GM21717 (cell line): ENCODE results near the gene MRPL40.
"Not testable (repeated sequence)": the region's sequence is repeated elsewhere in the genome, so short reads cannot be mapped to it uniquely, and the experiment has no call there.

Experiments used
- ATAC-seq: cut with Tn5 transposase; IDR thresholded peaks from one replicate; pipeline ENCODE4 v1.9.1; 2021; ENCODE audit warnings: mild to moderate bottlenecking, moderate library complexity; ENCODE audit not compliant: unreplicated experiment

The MRPL40 gene

DNA sequence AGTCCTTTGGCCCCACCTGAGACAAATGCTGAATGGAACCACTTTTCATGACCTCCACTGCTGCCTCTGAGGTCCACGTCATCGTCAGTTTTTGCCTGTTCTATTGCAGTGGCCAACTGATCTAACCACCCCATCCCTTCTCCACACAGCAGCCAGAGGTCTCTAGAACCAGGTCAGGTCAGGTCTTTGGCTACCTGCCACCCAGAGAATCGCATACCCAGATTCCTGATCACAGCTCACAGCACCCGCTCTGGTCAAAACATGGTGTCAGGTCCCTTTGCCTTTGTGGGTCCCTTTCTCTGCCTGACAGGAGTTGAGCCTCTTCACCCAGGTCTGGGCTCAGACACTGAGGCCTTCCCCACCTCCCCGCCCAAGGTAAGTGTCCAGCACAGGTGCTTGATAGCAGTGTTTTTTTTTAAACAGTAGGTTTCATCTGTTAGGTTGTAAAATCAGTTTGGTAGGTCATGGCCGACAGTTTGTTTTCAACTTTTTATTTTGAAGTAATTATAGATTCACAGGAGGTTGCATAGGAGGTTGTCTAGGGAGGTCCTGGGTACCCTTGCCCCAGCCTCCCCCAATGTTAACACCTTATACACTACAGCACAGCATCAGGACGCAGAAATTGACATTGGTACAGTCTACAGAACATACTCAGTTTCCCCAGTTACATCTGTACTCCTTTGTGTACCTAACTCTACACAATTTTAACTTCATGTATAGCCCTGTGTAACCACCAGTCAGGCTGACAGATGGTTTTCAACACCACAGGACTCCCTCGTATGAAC lies 8.3 kb downstream of the MRPL40 start:
- ATAC-seq = no peak

DNA sequence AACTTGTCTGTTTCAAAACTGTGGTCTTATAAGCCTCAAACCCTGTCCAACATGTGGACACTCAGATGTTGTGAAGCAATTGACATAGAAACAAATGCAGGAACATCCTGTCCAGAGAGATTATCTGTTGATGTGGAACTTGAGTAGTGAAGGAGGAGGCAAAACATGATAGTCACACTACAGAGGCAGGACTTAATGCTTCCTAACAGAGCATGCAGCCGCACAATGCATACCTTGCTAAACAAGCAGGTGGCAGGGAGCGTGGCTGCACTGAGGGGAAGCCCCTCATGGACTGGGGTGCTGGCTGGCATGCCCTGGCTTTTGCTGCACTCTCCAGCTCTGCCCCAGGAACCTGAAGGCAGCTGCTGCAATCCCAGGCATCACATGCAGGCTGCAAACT lies 9.8 kb downstream of the MRPL40 start:
- no peak for ATAC-seq

DNA sequence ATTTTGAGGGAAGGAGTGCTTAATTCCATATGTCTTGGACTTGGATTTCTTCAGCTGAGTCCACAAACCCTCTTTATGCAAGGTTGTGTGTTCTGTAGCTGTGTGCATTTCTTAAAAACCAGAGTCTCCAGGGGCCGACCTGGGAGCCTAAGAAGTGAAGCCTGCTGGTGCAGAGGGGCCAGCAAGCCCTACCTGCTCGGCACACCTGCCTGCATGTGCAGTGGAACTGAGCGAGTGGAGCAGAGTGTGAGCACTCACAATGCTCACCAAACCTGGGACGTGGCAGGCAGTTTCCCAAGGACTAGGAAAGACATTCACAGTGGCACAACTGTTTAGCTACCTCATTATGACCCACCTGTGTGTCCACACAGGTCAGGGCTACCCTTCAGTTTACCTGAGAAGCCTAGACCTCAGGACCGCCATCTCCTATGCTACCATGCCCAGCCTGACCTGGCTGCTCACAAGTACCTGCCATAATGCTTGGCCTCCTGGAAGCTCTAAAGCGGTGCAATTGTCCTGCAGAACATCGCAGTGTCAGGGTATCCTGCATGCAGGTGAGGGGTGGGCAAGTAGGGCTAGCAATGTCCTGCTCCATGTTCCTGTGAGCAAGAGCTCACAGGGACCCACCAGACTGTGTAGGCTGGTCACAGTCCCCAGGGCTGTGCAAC lies 11.3 kb downstream of the MRPL40 start:
- no peak for ATAC-seq

DNA sequence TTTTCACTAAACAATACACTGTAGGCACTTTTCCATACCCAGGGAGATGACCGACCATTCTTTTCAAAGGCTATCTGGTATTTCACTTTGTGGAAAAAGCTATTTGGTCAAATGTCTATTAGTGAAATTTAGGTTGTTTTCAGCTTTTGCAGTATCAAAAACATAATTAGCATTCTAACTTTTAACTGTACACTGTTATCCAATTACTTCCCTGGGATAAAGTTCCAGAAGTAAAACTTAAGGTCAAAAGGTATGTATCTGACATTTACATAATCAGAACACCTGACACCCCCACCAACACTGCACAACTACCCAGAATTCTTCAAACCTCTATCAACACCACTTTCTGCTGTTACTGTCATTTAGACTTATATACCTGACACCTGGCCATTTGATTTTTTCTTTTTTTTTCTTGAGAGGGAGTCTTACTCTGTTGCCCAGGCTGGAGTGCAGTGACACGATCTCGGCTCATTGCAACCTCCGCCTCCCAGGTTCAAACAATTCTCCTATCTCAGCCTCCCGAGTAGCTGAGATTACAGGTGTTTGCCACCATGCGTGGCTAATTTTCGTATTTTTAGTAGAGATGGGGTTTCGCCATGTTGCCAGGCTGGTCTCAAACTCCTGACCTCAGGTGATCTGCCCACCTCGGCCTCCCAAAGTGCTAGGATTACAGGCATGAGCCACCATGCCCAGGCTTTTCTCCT lies 13.1 kb downstream of the MRPL40 start:
- ATAC-seq = not testable (repeated sequence)

GRCh38 chr22:19446603-19447329 lies 14.4 kb downstream of the MRPL40 start:
- ATAC-seq = no peak

GRCh38 chr22:19447330-19448075 lies 15.2 kb downstream of the MRPL40 start, which contains the start of gene C22orf39:
Gene C22orf39 (minus strand): TSS chr22:19447711. CDS start chr22:19447688, 23 bp downstream.
- peak; percentile 72 for ATAC-seq

- no peak for ATAC-seq
Observed at GRCh38 chr22:19448076-19448607, 15.8 kb downstream of the MRPL40 start.

- ATAC-seq = no peak
Observed at GRCh38 chr22:19448739-19449421, 16.5 kb downstream of the MRPL40 start.

DNA sequence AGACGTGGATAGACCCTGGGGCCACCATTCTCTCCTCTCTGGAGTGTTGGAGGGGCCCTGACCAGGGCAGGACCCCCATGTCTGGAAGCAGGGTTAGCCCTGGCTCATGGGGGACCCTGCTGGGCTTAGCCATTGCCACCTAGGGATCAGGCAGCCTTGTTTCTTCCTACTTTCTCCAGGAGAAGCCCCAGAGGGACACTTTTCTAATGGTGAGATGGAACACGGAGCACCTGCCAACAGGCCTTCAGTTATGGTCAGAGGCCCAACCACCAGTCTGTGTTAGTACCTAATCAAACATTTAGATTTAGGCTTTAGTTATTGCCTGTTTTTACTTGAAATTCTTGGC lies 17.1 kb downstream of the MRPL40 start:
- no peak for ATAC-seq

DNA sequence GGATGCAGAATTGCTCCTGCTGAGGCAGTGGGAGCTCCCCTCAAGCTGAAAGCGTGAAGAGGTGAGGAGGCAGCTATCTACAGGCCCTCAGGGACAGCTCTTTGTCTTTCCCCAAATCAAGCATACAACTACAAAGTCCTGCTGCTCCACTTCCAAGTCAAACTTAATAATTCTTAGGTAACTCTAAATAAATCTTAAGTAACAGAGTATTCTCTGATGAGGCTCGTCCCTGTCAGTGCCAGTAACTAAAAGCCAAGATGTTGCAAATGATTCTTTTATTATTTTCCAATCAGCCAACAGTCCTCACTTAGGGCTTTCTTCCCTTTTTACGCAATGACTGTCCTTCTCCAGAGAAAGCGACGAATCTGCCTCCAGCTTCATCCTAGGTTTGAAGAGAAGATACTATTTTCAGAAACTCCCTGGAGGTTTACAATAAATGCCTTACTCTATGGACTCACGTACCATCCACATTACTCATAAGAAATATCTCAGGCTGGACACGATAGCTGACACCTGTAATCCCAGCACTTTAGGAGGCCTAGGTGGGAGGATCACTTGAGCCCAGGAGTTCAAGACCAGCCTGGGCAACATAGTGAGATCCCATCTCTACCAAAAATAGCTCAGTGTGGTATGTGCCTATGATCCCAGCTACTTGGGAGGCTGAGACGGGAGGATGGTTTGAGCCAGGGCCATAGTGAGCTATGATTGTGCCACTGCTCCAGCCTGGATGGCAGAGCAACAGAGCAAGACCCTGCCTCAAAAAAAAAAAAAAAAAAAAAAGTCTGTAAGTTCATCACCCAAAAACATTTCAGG lies 18.2 kb downstream of the MRPL40 start:
- no peak for ATAC-seq

GRCh38 chr22:19451570-19451969 lies 19.2 kb downstream of the MRPL40 start:
- no peak for ATAC-seq

GRCh38 chr22:19453718-19454117 lies 21.4 kb downstream of the MRPL40 start:
- no peak for ATAC-seq

- no peak for ATAC-seq
Observed at GRCh38 chr22:19454156-19454555, 21.8 kb downstream of the MRPL40 start.

GRCh38 chr22:19455033-19455432 lies 22.7 kb downstream of the MRPL40 start:
- ATAC-seq = no peak

DNA sequence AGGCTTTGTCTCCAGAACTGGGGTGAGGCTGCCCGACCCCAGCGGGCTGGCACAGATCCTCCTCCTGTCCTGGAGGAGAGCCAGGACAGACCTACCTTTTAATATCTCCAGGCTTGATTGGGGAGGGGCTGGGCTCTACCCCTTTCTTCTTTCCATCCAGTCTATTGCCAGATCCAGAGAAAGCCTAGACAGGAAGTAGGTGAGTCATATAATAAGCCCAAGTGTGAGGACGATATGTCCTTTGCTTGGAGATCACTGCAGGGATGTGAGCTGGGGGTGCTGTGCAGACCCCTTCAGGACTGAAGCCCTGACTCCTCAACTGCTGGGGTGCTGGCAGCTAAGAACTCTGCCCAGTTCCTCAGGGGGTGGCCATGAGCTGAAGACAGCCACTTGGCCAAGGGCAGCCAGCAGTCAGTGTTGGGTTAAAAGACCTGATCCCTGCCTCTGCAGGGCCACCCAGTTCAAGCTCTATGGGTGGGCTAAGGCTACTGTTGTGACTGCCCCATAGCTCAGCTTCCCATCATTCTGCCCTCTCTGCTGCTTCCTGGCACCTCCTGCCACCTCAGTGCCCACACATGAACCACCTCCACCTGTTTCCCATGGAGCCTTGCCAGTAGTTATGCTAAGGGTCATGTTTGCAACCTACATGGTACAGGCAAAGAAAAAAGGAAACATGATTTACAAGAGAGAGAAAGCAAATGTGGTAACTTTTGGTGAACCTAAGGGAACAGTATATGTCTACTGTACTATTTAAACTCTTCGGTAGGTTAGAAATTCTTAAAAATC lies 23.4 kb downstream of the MRPL40 start:
- ATAC-seq = no peak

DNA sequence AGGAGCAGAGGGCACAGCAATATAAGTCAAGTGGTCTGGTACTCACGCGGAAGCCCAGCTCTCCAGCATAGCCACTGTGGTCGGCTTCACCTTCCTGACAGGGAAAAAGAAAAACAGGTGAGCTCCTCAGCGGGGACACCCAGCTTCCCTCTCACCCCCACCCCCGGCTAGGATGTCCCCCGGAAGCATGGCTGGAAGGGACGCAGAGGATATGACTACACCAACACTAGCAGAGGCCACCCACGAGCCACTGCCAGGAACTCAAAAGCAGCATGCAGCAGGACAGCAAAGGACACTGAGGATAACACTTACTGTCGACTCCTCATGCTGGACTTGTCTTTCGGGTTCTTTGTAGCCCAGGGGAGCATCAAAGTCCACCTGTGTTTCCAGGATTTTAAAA lies 24.2 kb downstream of the MRPL40 start:
- ATAC-seq = no peak

DNA sequence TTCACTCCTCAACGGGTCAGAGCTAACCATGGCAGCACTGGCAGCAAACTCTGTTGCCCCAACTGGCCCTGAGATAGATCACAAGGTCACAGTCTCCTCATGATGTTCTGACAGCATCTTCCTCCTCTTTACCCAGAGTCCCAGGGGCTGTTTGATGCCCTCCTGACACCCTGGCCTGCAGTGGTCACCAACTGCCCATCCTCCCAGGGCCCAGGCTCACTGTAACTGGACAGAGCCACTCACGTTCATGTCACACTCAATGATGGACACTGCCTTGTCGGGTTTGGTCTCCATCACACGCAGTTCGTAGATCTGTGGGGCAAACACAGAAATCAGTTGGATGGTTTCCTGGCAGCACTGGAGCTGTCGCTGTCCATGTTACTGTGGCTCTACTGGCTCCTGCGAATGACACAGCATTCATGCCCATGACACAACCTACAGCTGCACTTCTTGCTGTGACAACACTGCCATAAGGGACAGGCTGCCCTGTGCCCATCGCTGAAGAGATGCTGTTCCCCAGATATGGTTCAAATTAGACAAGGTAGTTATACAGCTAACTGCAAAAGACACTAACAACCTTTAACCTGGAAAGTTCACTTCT lies 25.6 kb downstream of the MRPL40 start:
- ATAC-seq = no peak

DNA sequence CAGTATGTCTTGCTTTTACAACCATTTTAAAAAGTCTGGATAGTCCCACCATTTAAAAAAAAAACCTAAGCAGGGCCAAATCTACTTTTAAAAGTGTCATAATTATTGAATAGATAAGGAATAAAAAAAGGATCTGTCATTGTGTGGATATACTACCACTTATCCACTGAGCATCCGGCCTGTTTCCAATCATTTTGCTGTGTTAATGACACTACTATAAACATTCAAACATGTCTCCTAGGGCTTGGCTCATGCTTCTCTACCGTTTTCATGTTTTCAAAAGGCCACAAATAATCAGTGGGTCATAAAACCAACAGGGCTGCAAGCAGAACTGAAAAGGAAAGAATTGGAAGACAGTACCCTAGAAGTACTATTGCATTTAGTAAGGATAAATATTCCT lies 27.7 kb downstream of the MRPL40 start:
- no peak for ATAC-seq
